IMR-90 (cell line): ENCODE measurements around the gene TCF7. TPM values are rescaled to one million over a fixed set of nuclear protein-coding genes. Genes with fewer than 3 reads are reported as not detected.

Experiments
- ATAC-seq: fragments of 200-7000 bp; cut with Tn5 transposase; 2 replicates; pipeline ENCODE4 v1.9.1; 2020; ENCODE audit warnings: low read depth, mild to moderate bottlenecking, moderate library complexity
- BruUV-seq: library from RNA; stranded (reverse); fragments of 400-500 nt; replicated peaks from 2 replicates; lab custom pipeline; 2021; lab: Mats Ljungman, UMichigan
- CTCF ChIA-PET: fragments of 300-600 bp; formaldehyde crosslinking; extraction: SDS; loops from one replicate; lab custom pipeline; 2021; ENCODE audit warnings: antibody characterized with exemption; lab: Yijun Ruan, JAX
- POLR2A ChIA-PET: fragments of 300-600 bp; sonication (Branson Sonifier 250); formaldehyde crosslinking; loops from one replicate; lab custom pipeline; 2022; ENCODE audit warnings: antibody characterized with exemption; ENCODE audit not compliant: unreplicated experiment; lab: Charles Lee
- DNase-seq: peaks from one replicate; pipeline ENCODE4 v3.0.0; 2013
- H2AFZ ChIP-seq: replicated peaks from 2 replicates; pipeline ENCODE3; 2013; ENCODE audit warnings: low read length, mild to moderate bottlenecking; ENCODE audit not compliant: poor library complexity
- H2AK5ac ChIP-seq: 2 replicates; pipeline ENCODE4 v1.6.1; 2013; ENCODE audit warnings: low read depth, low read length, inconsistent platforms
- H2AK9ac ChIP-seq: replicated peaks from 2 replicates; pipeline ENCODE3; 2013; ENCODE audit warnings: mild to moderate bottlenecking, low read depth, low read length, moderate library complexity; ENCODE audit not compliant: poor library complexity
- H2BK120ac ChIP-seq: 2 replicates; pipeline ENCODE4 v1.6.1; 2013; ENCODE audit warnings: low read depth, low read length, inconsistent platforms
- H2BK15ac ChIP-seq: 3 replicates; pipeline ENCODE4 v1.6.1; 2013; ENCODE audit warnings: low read depth, low read length, inconsistent platforms
- H2BK20ac ChIP-seq: 2 replicates; pipeline ENCODE4 v1.6.1; 2013; ENCODE audit warnings: low read depth, mild to moderate bottlenecking, inconsistent platforms, low read length, moderate library complexity
- H2BK5ac ChIP-seq: 2 replicates; pipeline ENCODE4 v1.6.1; 2013; ENCODE audit warnings: mild to moderate bottlenecking, low read depth, low read length, inconsistent platforms; ENCODE audit not compliant: poor library complexity, severe bottlenecking
- H3K14ac ChIP-seq: replicated peaks from 2 replicates; pipeline ENCODE4 v1.6.1; 2013; ENCODE audit warnings: low read depth, low read length, inconsistent platforms
- H3K18ac ChIP-seq: 2 replicates; pipeline ENCODE4 v1.6.1; 2013; ENCODE audit warnings: low read depth, low read length, control low read depth
- H3K23ac ChIP-seq: 2 replicates; pipeline ENCODE4 v1.6.1; 2013; ENCODE audit warnings: low read depth, low read length, inconsistent platforms
- H3K27ac ChIP-seq: 2 replicates; pipeline ENCODE4 v1.5.1; 2013; ENCODE audit warnings: mild to moderate bottlenecking, control low read depth, low read length; ENCODE audit not compliant: insufficient read depth
- H3K27me3 ChIP-seq: 2 replicates; pipeline ENCODE4 v1.6.1; 2013; ENCODE audit warnings: low read length; ENCODE audit not compliant: control insufficient read depth, insufficient read depth
- H3K36me3 ChIP-seq: 2 replicates; pipeline ENCODE4 v1.6.1; 2013; ENCODE audit warnings: low read length, mixed read lengths; ENCODE audit not compliant: control insufficient read depth, insufficient read depth
- H3K4ac ChIP-seq: 2 replicates; pipeline ENCODE4 v1.6.1; 2013; ENCODE audit warnings: low read depth, low read length, inconsistent platforms
- H3K4me1 ChIP-seq: 2 replicates; pipeline ENCODE4 v1.6.1; 2013; ENCODE audit warnings: low read length, mixed read lengths; ENCODE audit not compliant: control insufficient read depth, insufficient read depth
- H3K4me2 ChIP-seq: 2 replicates; pipeline ENCODE4 v1.6.1; 2013; ENCODE audit warnings: low read depth, mild to moderate bottlenecking, control low read depth, low read length, moderate library complexity
- H3K4me3 ChIP-seq: 2 replicates; pipeline ENCODE4 v1.5.1; 2013; ENCODE audit warnings: low read depth, mild to moderate bottlenecking, control low read depth, low read length, moderate library complexity; ENCODE audit not compliant: insufficient read depth
- H3K56ac ChIP-seq: 2 replicates; pipeline ENCODE4 v1.6.1; 2013; ENCODE audit warnings: low read length, inconsistent platforms; ENCODE audit not compliant: insufficient read depth; ENCODE audit errors: extremely low read depth
- H3K79me1 ChIP-seq, 2 experiments: 2 replicates each; pipeline ENCODE4 v1.6.1; 2013; ENCODE audit warnings: low read length in 2 of 2, inconsistent platforms in 1 of 2, low read depth in 1 of 2
- H3K9ac ChIP-seq: 2 replicates; pipeline ENCODE4 v1.6.1; 2013; ENCODE audit warnings: low read depth, low read length, control low read depth
- H3K9me1 ChIP-seq: 2 replicates; pipeline ENCODE4 v1.6.1; 2013; ENCODE audit warnings: low read length, inconsistent platforms; ENCODE audit not compliant: insufficient read depth
- H3K9me3 ChIP-seq: 2 replicates; pipeline ENCODE4 v1.6.1; 2013; ENCODE audit warnings: low read length; ENCODE audit not compliant: control insufficient read depth, insufficient read depth
- H4K20me1 ChIP-seq: 2 replicates; pipeline ENCODE4 v1.6.1; 2013; ENCODE audit warnings: low read length, inconsistent platforms; ENCODE audit not compliant: insufficient read depth
- H4K5ac ChIP-seq: 2 replicates; pipeline ENCODE4 v1.6.1; 2013; ENCODE audit warnings: mild to moderate bottlenecking, low read depth, low read length, control low read depth
- H4K8ac ChIP-seq, 2 experiments: 2 replicates each; pipeline ENCODE4 v1.6.1; 2013; ENCODE audit warnings: low read depth in 2 of 2, low read length in 2 of 2, control low read depth in 1 of 2, inconsistent platforms in 1 of 2
- H4K91ac ChIP-seq: 2 replicates; pipeline ENCODE4 v1.6.1; 2013; ENCODE audit warnings: low read depth, low read length, inconsistent platforms; ENCODE audit not compliant: insufficient read depth
- CHD1 ChIP-seq: IDR thresholded peaks from 2 replicates; pipeline ENCODE4 v1.6.1; 2012; ENCODE audit warnings: low read depth, low read length, improper control_type of control experiment
- MAFK ChIP-seq: IDR thresholded peaks from 2 replicates; pipeline ENCODE4 v1.6.1; 2012; ENCODE audit warnings: low read depth, low read length, improper control_type of control experiment
- RAD21 ChIP-seq: IDR thresholded peaks from 2 replicates; pipeline ENCODE4 v1.6.1; 2012; ENCODE audit warnings: low read length, improper control_type of control experiment
- RCOR1 ChIP-seq: IDR thresholded peaks from 2 replicates; pipeline ENCODE4 v1.6.1; 2012; ENCODE audit warnings: mild to moderate bottlenecking, low read length, improper control_type of control experiment; ENCODE audit not compliant: insufficient replicate concordance
- WGBS, 2 experiments: methylation state at CpG; one replicate each; pipeline versions ENCODE4 v1.1.5 to v1.1.7; 2013; ENCODE audit warnings: missing lambda C conversion rate in 2 of 2; ENCODE audit not compliant: insufficient read length in 1 of 2; ENCODE audit errors: extremely low coverage in 2 of 2; 5-methylcytosine and 5-hydroxymethylcytosine counted together
- dilution Hi-C: fragments of 300-500 bp; cut with HindIII; formaldehyde crosslinking; loops from one replicate; pipeline ENCODE4 v1.14.3; 2018; ENCODE audit warnings: low sequenced_read_pairs; ENCODE audit not compliant: unreplicated experiment
- in situ Hi-C: fragments of 300-500 bp; cut with MboI; formaldehyde crosslinking; loops from 3 replicates; pipeline ENCODE4 v1.14.3; 2019; ENCODE audit warnings: low sequenced_read_pairs, inconsistent platforms, mixed read lengths
- intact Hi-C: fragments of 100-400 bp; cut with micrococcal nuclease; formaldehyde crosslinking; loops from 2 replicates; pipeline ENCODE4 v1.10.0; 2022
- polyA plus RNA-seq, 3 experiments: library from polyadenylated mRNA; depleted of rRNA; stranded (reverse); fragments of >200 nt; gene quantifications; 2 replicates each; pipeline ENCODE4 v1.2.3, GENCODE V29; 2012; ENCODE audit warnings: low replicate concordance in 1 of 3
- total RNA-seq: library from RNA; depleted of rRNA; stranded (reverse); fragments of >200 nt; gene quantifications from 2 replicates; pipeline ENCODE4 v1.2.3, GENCODE V29; 2012

TCF7 gene
- total and polyA plus RNA-seq, 2 of the 4 experiments (the other 2 are of a cell fraction) = 1.3 to 3.4 TPM

DNA sequence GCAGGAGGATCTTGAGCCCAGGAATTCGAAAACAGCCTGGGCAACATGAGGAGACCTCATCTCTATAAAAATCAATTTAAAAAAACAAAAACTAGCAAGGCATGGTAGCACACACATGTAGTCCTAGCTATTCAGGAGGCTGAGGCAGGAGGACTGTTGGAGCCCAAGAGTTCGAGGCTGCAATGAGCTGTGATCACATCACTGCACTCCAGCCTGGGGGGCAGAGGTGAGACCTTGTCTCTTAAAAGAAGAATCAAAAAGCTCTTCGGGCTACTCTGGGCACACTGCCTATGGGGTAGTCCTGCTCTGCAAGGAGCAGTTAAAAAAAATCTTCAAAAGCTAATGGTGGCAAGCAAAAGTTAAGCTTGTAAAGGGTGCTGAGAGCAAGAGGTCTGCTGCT is 38.8 kb downstream of the TCF7 start:
- Histone ChIP-seq H3K23ac (no peak overlapping the region), H3K27me3 (no peaks in the 10 kb centered on the region), H3K56ac (no peak overlapping the region), H2BK120ac (no peak overlapping the region), H2BK20ac (no peak overlapping the region), H2BK15ac (no peak overlapping the region), H4K91ac (no peak overlapping the region), H3K9me1 (peaks cover 18% of the 10 kb centered on the region), H4K8ac (no peak overlapping the region), H3K14ac (no peak overlapping the region), H4K20me1 (peaks cover 35% of the 10 kb centered on the region), H3K9ac (no peak overlapping the region), H3K9me3 (no peaks in the 10 kb centered on the region), H3K4me1 (peaks cover 7% of the 10 kb centered on the region), H3K4me3 (no peak overlapping the region), H3K79me1 (peaks cover 28 to 66% of the 10 kb centered on the region in 2 experiments), H4K5ac (no peak overlapping the region), H3K4ac (no peak overlapping the region), H2BK5ac (no peak overlapping the region), H3K4me2 (no peak overlapping the region), H3K27ac (no peak overlapping the region), H2AFZ (no peak overlapping the region), H3K36me3 (peaks cover 31% of the 10 kb centered on the region), H3K18ac (no peak overlapping the region), H2AK9ac (no peak overlapping the region), H2AK5ac (no peak overlapping the region)
- no peak for DNase-seq
- POLR2A ChIA-PET = no interaction called here
- BruUV-seq = no TSS peak
- in situ Hi-C loops = no loop called here
- CTCF ChIA-PET = interaction anchor here (0.6 to 1.9 kb wide), 3 partner anchors 8 to 24 kb away, joined by 3 to 5 read pairs (median 3); no protein-coding TSS in a partner anchor
- intact Hi-C loops = no loop called here
- 60% methylated on average over 1 of the region's 3 CpGs; no CpG with 5 or more reads in 1 of the 2 experiments for WGBS, 2 experiments
- dilution Hi-C loops = no loop called here
- TF ChIP-seq RAD21 (no peak), CHD1 (no peak), MAFK (no peak), RCOR1 (no peak)
- ATAC-seq = no peak
